ENCODE results near the gene PPARGC1A. TPM values are rescaled to one million over a fixed set of nuclear protein-coding genes. Genes with fewer than 3 reads are reported as not detected.

PPARGC1A gene
- total RNA-seq, 1 experiment from 2014 or later: 1.9 TPM

- TF ChIP-seq, protein P1, sequence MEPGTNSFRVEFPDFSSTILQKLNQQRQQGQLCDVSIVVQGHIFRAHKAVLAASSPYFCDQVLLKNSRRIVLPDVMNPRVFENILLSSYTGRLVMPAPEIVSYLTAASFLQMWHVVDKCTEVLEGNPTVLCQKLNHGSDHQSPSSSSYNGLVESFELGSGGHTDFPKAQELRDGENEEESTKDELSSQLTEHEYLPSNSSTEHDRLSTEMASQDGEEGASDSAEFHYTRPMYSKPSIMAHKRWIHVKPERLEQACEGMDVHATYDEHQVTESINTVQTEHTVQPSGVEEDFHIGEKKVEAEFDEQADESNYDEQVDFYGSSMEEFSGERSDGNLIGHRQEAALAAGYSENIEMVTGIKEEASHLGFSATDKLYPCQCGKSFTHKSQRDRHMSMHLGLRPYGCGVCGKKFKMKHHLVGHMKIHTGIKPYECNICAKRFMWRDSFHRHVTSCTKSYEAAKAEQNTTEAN (CRISPR knock-in tag; IDR thresholded peaks at IDR 0.05): no peak
- TF ChIP-seq, protein P2, sequence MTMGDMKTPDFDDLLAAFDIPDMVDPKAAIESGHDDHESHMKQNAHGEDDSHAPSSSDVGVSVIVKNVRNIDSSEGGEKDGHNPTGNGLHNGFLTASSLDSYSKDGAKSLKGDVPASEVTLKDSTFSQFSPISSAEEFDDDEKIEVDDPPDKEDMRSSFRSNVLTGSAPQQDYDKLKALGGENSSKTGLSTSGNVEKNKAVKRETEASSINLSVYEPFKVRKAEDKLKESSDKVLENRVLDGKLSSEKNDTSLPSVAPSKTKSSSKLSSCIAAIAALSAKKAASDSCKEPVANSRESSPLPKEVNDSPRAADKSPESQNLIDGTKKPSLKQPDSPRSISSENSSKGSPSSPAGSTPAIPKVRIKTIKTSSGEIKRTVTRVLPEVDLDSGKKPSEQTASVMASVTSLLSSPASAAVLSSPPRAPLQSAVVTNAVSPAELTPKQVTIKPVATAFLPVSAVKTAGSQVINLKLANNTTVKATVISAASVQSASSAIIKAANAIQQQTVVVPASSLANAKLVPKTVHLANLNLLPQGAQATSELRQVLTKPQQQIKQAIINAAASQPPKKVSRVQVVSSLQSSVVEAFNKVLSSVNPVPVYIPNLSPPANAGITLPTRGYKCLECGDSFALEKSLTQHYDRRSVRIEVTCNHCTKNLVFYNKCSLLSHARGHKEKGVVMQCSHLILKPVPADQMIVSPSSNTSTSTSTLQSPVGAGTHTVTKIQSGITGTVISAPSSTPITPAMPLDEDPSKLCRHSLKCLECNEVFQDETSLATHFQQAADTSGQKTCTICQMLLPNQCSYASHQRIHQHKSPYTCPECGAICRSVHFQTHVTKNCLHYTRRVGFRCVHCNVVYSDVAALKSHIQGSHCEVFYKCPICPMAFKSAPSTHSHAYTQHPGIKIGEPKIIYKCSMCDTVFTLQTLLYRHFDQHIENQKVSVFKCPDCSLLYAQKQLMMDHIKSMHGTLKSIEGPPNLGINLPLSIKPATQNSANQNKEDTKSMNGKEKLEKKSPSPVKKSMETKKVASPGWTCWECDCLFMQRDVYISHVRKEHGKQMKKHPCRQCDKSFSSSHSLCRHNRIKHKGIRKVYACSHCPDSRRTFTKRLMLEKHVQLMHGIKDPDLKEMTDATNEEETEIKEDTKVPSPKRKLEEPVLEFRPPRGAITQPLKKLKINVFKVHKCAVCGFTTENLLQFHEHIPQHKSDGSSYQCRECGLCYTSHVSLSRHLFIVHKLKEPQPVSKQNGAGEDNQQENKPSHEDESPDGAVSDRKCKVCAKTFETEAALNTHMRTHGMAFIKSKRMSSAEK (CRISPR knock-in tag; IDR thresholded peaks at IDR 0.05; ENCODE audit: borderline replicate concordance): no peak
- TF ChIP-seq ESRRA (CRISPR knock-in tag; IDR thresholded peaks at IDR 0.05; ENCODE audit: borderline replicate concordance): no peak
- no peak for TF ChIP-seq ZNF138 (CRISPR knock-in tag; conservative IDR thresholded peaks at IDR 0.05)
- TF ChIP-seq FOXP1 (CRISPR knock-in tag; IDR thresholded peaks at IDR 0.05; ENCODE audit: borderline replicate concordance): no peak
- no peak for TF ChIP-seq JUN (CRISPR knock-in tag; IDR thresholded peaks at IDR 0.05)
- TF ChIP-seq, protein P3, sequence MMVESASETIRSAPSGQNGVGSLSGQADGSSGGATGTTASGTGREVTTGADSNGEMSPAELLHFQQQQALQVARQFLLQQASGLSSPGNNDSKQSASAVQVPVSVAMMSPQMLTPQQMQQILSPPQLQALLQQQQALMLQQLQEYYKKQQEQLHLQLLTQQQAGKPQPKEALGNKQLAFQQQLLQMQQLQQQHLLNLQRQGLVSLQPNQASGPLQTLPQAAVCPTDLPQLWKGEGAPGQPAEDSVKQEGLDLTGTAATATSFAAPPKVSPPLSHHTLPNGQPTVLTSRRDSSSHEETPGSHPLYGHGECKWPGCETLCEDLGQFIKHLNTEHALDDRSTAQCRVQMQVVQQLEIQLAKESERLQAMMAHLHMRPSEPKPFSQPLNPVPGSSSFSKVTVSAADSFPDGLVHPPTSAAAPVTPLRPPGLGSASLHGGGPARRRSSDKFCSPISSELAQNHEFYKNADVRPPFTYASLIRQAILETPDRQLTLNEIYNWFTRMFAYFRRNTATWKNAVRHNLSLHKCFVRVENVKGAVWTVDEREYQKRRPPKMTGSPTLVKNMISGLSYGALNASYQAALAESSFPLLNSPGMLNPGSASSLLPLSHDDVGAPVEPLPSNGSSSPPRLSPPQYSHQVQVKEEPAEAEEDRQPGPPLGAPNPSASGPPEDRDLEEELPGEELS (CRISPR knock-in tag; IDR thresholded peaks at IDR 0.05): no peak
Measured at GRCh38 chr4:23769406-23769805, 120.4 kb downstream of the PPARGC1A start (continued).

- Mint-ChIP-seq H3K36me3 (no peaks in the 10 kb centered on the region), H3K27me3 (ENCODE audit: low read depth) (no peaks in the 10 kb centered on the region), H3K27ac (no peak overlapping the region), H3K4me1 (peaks cover 22% of the 10 kb centered on the region), H3K4me3 (no peak overlapping the region), H3K9me3 (peaks cover 4% of the 10 kb centered on the region; the same call in 1 of the 2 replicates)
- DNase-seq (ENCODE audit: low spot score) (no peak), ATAC-seq (no peak)
- ChIA-PET POLR2A (no interaction called here), CTCF (interaction anchor here (1.5 kb wide), 1 partner anchor 10 kb away, joined by 4 read pairs; no protein-coding TSS in a partner anchor)
- TF ChIP-seq ZNF263 (CRISPR knock-in tag; IDR thresholded peaks at IDR 0.05; ENCODE audit: low read depth) (no peak), SOX15 (CRISPR knock-in tag; IDR thresholded peaks at IDR 0.05) (no peak), OVOL2 (CRISPR knock-in tag; IDR thresholded peaks at IDR 0.05; ENCODE audit: borderline replicate concordance) (no peak), SP1 (CRISPR knock-in tag; conservative IDR thresholded peaks at IDR 0.05) (no peak), MLX (CRISPR knock-in tag; IDR thresholded peaks at IDR 0.05) (no peak), RORB (CRISPR knock-in tag; IDR thresholded peaks at IDR 0.05) (no peak), FOXK1 (CRISPR knock-in tag; IDR thresholded peaks at IDR 0.05) (no peak)
- TF ChIP-seq, protein P4, sequence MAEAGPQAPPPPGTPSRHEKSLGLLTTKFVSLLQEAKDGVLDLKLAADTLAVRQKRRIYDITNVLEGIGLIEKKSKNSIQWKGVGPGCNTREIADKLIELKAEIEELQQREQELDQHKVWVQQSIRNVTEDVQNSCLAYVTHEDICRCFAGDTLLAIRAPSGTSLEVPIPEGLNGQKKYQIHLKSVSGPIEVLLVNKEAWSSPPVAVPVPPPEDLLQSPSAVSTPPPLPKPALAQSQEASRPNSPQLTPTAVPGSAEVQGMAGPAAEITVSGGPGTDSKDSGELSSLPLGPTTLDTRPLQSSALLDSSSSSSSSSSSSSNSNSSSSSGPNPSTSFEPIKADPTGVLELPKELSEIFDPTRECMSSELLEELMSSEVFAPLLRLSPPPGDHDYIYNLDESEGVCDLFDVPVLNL (CRISPR knock-in tag; IDR thresholded peaks at IDR 0.05; ENCODE audit: borderline replicate concordance, low read depth): no peak
- TF ChIP-seq, protein P2 (CRISPR knock-in tag; IDR thresholded peaks at IDR 0.05; ENCODE audit: borderline replicate concordance): no peak
- TF ChIP-seq, protein P5, sequence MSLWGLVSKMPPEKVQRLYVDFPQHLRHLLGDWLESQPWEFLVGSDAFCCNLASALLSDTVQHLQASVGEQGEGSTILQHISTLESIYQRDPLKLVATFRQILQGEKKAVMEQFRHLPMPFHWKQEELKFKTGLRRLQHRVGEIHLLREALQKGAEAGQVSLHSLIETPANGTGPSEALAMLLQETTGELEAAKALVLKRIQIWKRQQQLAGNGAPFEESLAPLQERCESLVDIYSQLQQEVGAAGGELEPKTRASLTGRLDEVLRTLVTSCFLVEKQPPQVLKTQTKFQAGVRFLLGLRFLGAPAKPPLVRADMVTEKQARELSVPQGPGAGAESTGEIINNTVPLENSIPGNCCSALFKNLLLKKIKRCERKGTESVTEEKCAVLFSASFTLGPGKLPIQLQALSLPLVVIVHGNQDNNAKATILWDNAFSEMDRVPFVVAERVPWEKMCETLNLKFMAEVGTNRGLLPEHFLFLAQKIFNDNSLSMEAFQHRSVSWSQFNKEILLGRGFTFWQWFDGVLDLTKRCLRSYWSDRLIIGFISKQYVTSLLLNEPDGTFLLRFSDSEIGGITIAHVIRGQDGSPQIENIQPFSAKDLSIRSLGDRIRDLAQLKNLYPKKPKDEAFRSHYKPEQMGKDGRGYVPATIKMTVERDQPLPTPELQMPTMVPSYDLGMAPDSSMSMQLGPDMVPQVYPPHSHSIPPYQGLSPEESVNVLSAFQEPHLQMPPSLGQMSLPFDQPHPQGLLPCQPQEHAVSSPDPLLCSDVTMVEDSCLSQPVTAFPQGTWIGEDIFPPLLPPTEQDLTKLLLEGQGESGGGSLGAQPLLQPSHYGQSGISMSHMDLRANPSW (CRISPR knock-in tag; conservative IDR thresholded peaks at IDR 0.05; ENCODE audit: low read depth): no peak
Measured at GRCh38 chr4:23768541-23768940, 121.3 kb downstream of the PPARGC1A start.
